GM23338 (cell line): ENCODE results near the gene IRF2BPL. TPM values are rescaled to one million over a fixed set of nuclear protein-coding genes. Genes with fewer than 3 reads are reported as not detected.

Experiments used
- ATAC-seq: fragments of 200-7000 bp; cut with Tn5 transposase; 3 replicates; pipeline ENCODE4 v1.9.1; 2020
- DNase-seq: peaks from one replicate; pipeline ENCODE4 v3.0.0-alpha.2; 2015; ENCODE audit warnings: low spot score
- H2AFZ ChIP-seq: fragments of 200-600 bp; sonication (generic); 2 replicates; pipeline ENCODE4 v1.8.0; 2016; ENCODE audit warnings: antibody characterized with exemption, mild to moderate bottlenecking, moderate library complexity
- H3F3A ChIP-seq: fragments of 200-600 bp; sonication (generic); replicated peaks from 2 replicates; pipeline ENCODE4 v1.8.0; 2017; ENCODE audit warnings: antibody characterized with exemption, mixed run types, low read depth
- H3K27ac ChIP-seq: fragments of 200-600 bp; sonication (generic); 2 replicates; pipeline ENCODE4 v1.6.1; 2016; ENCODE audit warnings: low read depth
- H3K27me3 ChIP-seq: fragments of 200-600 bp; sonication (generic); 2 replicates; pipeline ENCODE4 v1.8.0; 2016; ENCODE audit warnings: mild to moderate bottlenecking, mixed run types, moderate library complexity; ENCODE audit not compliant: insufficient read depth
- H3K36me3 ChIP-seq: fragments of 200-600 bp; sonication (generic); 2 replicates; pipeline ENCODE4 v1.8.0; 2016; ENCODE audit warnings: mild to moderate bottlenecking; ENCODE audit not compliant: insufficient read depth
- H3K4me1 ChIP-seq: fragments of 200-600 bp; sonication (generic); 2 replicates; pipeline ENCODE4 v1.8.0; 2016; ENCODE audit warnings: mild to moderate bottlenecking, moderate library complexity; ENCODE audit not compliant: insufficient read depth
- H3K4me2 ChIP-seq: fragments of 200-600 bp; sonication (generic); 2 replicates; pipeline ENCODE4 v1.7.1; 2017; ENCODE audit warnings: mixed run types
- H3K4me3 ChIP-seq: fragments of 200-600 bp; sonication (generic); 2 replicates; pipeline ENCODE4 v1.6.1; 2016; ENCODE audit warnings: mixed run types
- H3K79me2 ChIP-seq: fragments of 200-600 bp; sonication (generic); replicated peaks from 2 replicates; pipeline ENCODE4 v1.8.0; 2017; ENCODE audit warnings: mild to moderate bottlenecking; ENCODE audit not compliant: insufficient read depth
- H3K9me2 ChIP-seq: fragments of 200-600 bp; sonication (generic); 2 replicates; pipeline ENCODE4 v1.8.0; 2017; ENCODE audit not compliant: insufficient read depth
- H4K20me1 ChIP-seq: fragments of 200-600 bp; sonication (generic); replicated peaks from 2 replicates; pipeline ENCODE4 v1.8.0; 2017; ENCODE audit warnings: mild to moderate bottlenecking; ENCODE audit not compliant: insufficient read depth
- H3K27ac Mint-ChIP-seq: 2 replicates; pipeline ENCODE4 v1.8.0; 2020; ENCODE audit warnings: inconsistent platforms, mild to moderate bottlenecking, moderate library complexity, mixed read lengths
- H3K27me3 Mint-ChIP-seq: 3 replicates; pipeline ENCODE4 v1.8.0; 2022; ENCODE audit warnings: low read depth, mild to moderate bottlenecking, moderate library complexity, mixed read lengths, inconsistent platforms; ENCODE audit not compliant: insufficient read depth, poor library complexity
- H3K36me3 Mint-ChIP-seq: 3 replicates; pipeline ENCODE4 v1.8.0; 2021; ENCODE audit warnings: low read depth, mild to moderate bottlenecking, inconsistent platforms, moderate library complexity, mixed read lengths
- H3K4me1 Mint-ChIP-seq: 3 replicates; pipeline ENCODE4 v1.8.0; 2020; ENCODE audit warnings: mild to moderate bottlenecking, inconsistent platforms, mixed read lengths
- H3K4me3 Mint-ChIP-seq: 3 replicates; pipeline ENCODE4 v1.8.0; 2021; ENCODE audit warnings: moderate library complexity, mild to moderate bottlenecking, inconsistent platforms, mixed read lengths
- H3K9me3 Mint-ChIP-seq: 3 replicates; pipeline ENCODE4 v1.8.0; 2020; ENCODE audit warnings: moderate library complexity, mild to moderate bottlenecking, inconsistent platforms, mixed read lengths
- CREB1 ChIP-seq: fragments of 250-450 bp; sonication (Bioruptor Pico); IDR thresholded peaks from 2 replicates; pipeline ENCODE4 v1.5.0; 2020; ENCODE audit warnings: low read depth, mild to moderate bottlenecking, moderate library complexity
- EZH2phosphoT487 ChIP-seq: fragments of 200-600 bp; sonication (generic); IDR thresholded peaks from one replicate; pipeline ENCODE4 v1.8.1; 2018; ENCODE audit warnings: antibody characterized with exemption; ENCODE audit not compliant: unreplicated experiment
- JUNB ChIP-seq: IDR thresholded peaks from one replicate; pipeline ENCODE4 v1.6.1; 2016; ENCODE audit warnings: antibody characterized with exemption; ENCODE audit not compliant: unreplicated experiment
- NANOG ChIP-seq: IDR thresholded peaks from 2 replicates; pipeline ENCODE4 v1.6.1; 2016; ENCODE audit warnings: antibody characterized with exemption, borderline replicate concordance
- POLR2AphosphoS5 ChIP-seq: IDR thresholded peaks from 2 replicates; pipeline ENCODE4 v1.6.1; 2016; ENCODE audit warnings: antibody characterized with exemption, low read depth
- STAT1 ChIP-seq: IDR thresholded peaks from one replicate; pipeline ENCODE4 v1.6.1; 2016; ENCODE audit warnings: antibody characterized with exemption; ENCODE audit not compliant: unreplicated experiment
- ZNF331 ChIP-seq: fragments of 250-450 bp; sonication (Bioruptor Pico); IDR thresholded peaks from 2 replicates; pipeline ENCODE4 v1.5.0; 2020; ENCODE audit warnings: low read depth, mild to moderate bottlenecking, moderate library complexity
- polyA plus RNA-seq: library from polyadenylated mRNA; unstranded; fragments of >200 nt; fragmentation: Nextera tagmentation; extraction: Ambion mirVana; gene quantifications from 2 replicates; pipeline ENCODE4 v1.2.1, GENCODE V29; 2016
- total RNA-seq: library from RNA; depleted of rRNA; stranded (reverse); fragments of >200 nt; shearing (Covaris generic); gene quantifications from 2 replicates; pipeline ENCODE4 v1.2.3, GENCODE V29; 2014
- TF ChIP-seq, protein P1 (sequence below): IDR thresholded peaks from one replicate; pipeline ENCODE4 v1.6.1; 2018; ENCODE audit warnings: antibody characterized with exemption; ENCODE audit not compliant: unreplicated experiment
- TF ChIP-seq, protein P2 (sequence below), 2 experiments: fragments of 200-600 bp in 1 of 2; sonication (generic) in 1 of 2; conservative IDR thresholded peaks; 2 replicates each; pipeline versions ENCODE4 v1.5.1 to v1.6.1; 2016 to 2017; ENCODE audit warnings: antibody characterized with exemption in 2 of 2, low read depth in 2 of 2, mild to moderate bottlenecking in 2 of 2, moderate library complexity in 1 of 2

IRF2BPL gene
- total and polyA plus RNA-seq, 2 experiments from 2014 or later = 11.2 to 119 TPM

DNA sequence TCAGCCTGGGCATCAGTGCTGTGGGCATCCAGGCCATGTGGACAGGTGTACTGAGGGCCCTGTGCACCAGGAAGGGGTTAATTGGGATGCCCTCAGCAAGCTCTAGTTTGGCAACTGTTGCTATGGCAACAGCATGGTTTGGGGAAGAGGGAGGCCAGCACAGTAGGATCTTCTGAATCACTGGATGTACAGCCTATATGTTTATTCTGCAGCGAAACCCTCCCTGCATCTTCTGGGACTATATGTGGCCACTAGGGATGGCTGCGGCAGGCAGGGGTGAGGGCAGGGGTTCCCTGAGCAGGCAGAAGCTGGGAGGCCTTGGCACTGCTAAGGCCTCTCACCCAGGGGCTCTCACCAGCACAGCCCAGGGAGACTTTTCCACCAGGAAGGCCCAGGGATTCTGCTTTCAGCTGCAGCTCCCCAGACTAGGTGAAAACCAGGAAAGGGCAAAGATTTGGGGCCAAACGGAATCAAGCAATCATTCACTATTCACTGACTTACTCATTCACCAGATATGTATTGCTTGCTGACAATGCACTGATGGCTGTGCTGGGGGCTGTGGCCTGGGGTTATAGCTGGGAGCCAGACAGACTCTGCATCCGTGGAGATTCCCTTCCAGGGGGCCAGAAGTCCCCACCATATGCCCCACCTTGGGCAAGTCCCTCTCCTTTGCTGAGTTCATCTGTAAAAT is 42.8 kb downstream of the IRF2BPL start:
- Histone ChIP-seq H3K4me3 (no peak overlapping the region), H3K27ac (no peak overlapping the region), H3K36me3 (no peaks in the 10 kb centered on the region; the same call in 1 of the 2 replicates), H3F3A (0 out of 2 replicates have a peak, but pooled peaks cover 5% of the 10 kb centered on the region), H3K9me2 (no peaks in the 10 kb centered on the region), H3K27me3 (no peaks in the 10 kb centered on the region), H3K79me2 (no peaks in the 10 kb centered on the region), H2AFZ (no peak overlapping the region), H3K4me1 (peaks cover 17% of the 10 kb centered on the region), H4K20me1 (no peaks in the 10 kb centered on the region), H3K4me2 (0 out of 2 replicates have a peak overlapping the region, but pooled peaks have one; percentile 14)
- no peak overlapping the region for H3K27ac Mint-ChIP-seq
- TF ChIP-seq CREB1 (CRISPR knock-in tag) (no peak), ZNF331 (CRISPR knock-in tag) (no peak), NANOG (no peak), STAT1 (no peak), POLR2AphosphoS5 (no peak), EZH2phosphoT487 (no peak), JUNB (no peak)
- TF ChIP-seq, protein P1, sequence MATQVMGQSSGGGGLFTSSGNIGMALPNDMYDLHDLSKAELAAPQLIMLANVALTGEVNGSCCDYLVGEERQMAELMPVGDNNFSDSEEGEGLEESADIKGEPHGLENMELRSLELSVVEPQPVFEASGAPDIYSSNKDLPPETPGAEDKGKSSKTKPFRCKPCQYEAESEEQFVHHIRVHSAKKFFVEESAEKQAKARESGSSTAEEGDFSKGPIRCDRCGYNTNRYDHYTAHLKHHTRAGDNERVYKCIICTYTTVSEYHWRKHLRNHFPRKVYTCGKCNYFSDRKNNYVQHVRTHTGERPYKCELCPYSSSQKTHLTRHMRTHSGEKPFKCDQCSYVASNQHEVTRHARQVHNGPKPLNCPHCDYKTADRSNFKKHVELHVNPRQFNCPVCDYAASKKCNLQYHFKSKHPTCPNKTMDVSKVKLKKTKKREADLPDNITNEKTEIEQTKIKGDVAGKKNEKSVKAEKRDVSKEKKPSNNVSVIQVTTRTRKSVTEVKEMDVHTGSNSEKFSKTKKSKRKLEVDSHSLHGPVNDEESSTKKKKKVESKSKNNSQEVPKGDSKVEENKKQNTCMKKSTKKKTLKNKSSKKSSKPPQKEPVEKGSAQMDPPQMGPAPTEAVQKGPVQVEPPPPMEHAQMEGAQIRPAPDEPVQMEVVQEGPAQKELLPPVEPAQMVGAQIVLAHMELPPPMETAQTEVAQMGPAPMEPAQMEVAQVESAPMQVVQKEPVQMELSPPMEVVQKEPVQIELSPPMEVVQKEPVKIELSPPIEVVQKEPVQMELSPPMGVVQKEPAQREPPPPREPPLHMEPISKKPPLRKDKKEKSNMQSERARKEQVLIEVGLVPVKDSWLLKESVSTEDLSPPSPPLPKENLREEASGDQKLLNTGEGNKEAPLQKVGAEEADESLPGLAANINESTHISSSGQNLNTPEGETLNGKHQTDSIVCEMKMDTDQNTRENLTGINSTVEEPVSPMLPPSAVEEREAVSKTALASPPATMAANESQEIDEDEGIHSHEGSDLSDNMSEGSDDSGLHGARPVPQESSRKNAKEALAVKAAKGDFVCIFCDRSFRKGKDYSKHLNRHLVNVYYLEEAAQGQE = no peak
- TF ChIP-seq, protein P2, sequence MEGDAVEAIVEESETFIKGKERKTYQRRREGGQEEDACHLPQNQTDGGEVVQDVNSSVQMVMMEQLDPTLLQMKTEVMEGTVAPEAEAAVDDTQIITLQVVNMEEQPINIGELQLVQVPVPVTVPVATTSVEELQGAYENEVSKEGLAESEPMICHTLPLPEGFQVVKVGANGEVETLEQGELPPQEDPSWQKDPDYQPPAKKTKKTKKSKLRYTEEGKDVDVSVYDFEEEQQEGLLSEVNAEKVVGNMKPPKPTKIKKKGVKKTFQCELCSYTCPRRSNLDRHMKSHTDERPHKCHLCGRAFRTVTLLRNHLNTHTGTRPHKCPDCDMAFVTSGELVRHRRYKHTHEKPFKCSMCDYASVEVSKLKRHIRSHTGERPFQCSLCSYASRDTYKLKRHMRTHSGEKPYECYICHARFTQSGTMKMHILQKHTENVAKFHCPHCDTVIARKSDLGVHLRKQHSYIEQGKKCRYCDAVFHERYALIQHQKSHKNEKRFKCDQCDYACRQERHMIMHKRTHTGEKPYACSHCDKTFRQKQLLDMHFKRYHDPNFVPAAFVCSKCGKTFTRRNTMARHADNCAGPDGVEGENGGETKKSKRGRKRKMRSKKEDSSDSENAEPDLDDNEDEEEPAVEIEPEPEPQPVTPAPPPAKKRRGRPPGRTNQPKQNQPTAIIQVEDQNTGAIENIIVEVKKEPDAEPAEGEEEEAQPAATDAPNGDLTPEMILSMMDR (conservative IDR thresholded peaks at IDR 0.05; ENCODE audit: low read depth in 2 of 2) = no peak
- ATAC-seq = peak; percentile 40
- H3K4me1 Mint-ChIP-seq = peaks cover 36% of the 10 kb centered on the region
- no peaks in the 10 kb centered on the region; the same call in 1 of the 3 replicates for H3K9me3 Mint-ChIP-seq
- peaks cover 20% of the 10 kb centered on the region for H3K27me3 Mint-ChIP-seq
- H3K4me3 Mint-ChIP-seq = no peak overlapping the region; the same call in 2 of the 3 replicates
- H3K36me3 Mint-ChIP-seq = no peaks in the 10 kb centered on the region
- no peak for DNase-seq
